HG03558 (cell line): ENCODE data around the gene RGL1.

ENCODE experiments used
- ATAC-seq: cut with Tn5 transposase; IDR thresholded peaks from one replicate; pipeline ENCODE4 v1.9.1; 2021; ENCODE audit warnings: moderate number of reproducible peaks; ENCODE audit not compliant: unreplicated experiment; ENCODE audit errors: extremely low read depth

Gene RGL1

DNA sequence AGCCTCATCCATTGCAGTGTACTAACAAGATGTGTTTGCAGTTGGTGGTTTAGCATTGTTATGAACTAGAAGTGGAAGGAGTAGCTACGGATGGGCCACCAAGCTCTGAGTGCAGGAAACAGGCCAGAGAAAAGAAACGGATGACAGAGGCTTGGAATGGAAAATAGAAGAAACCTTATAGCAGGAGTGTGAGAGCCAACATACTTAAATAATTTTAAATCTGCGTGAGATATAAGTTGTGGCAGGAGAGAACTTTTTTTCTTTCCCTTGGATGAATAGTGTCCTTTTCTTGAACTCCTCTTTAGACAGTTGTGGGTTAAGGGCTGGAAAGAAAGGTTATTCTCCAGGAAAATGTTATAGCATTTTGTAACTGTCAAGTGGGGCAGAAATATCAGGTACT is 54.2 kb downstream of the RGL1 start:
- no peak for ATAC-seq

DNA sequence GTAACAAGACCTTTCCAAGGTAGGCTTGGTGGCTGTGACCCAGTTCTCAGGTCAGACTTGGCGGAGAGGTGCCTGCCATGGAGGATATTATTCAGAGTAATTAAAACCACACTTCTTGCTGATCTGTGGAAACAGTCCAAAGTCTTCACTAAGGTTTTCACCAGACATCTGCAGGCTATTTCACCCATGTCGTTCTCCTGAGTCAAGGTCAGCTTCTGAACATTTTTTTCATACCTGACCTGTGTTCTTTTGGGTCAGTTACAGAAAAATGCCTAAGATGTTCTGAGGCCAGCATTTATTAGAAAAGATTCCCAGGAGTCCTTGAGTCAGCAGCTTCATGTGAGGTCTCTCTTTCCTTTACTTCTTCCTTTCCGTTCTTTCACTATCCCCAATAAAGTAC is 54.9 kb downstream of the RGL1 start:
- no peak for ATAC-seq

GRCh38 chr1:183862967-183863366 is 58.0 kb downstream of the RGL1 start:
- no peak for ATAC-seq

DNA sequence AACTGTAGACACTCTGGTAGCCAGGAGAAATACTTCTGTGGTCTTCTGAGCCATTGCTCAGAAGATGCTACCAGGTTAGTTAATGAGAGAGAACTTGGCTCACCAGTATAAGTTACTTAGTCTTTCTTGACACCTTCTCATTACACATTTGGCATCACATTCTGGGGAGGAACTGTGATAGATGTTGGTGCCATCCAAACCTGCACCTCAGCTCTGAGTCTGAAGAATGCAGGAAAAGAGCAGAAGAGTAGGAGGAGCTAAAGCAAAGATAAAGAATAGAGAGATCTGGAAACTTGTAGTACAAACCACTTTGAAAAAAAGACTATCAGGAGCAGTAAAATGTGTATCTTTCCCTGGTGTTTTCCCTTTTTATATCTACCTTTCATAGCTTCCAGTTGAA is 58.9 kb downstream of the RGL1 start:
- no peak for ATAC-seq

DNA sequence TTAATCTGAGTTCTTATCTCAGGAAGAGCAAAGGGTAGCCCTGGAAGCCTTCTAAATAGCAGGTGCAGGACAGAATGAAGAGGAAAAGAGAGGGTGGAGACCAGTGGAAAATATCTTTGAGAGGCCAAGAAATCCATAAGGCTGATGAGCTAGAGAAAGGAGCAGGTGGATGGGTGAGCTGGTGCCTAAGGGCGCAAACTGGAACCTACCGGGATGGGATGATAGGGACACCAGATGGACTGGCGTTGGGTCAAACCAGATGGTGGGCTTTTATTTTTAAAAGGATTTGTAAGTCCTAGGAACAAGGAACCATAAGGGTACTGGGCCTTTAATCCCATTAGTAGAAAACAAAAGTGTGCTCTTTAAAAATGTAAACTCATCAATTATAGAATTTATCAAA is 59.7 kb downstream of the RGL1 start:
- ATAC-seq = no peak

DNA sequence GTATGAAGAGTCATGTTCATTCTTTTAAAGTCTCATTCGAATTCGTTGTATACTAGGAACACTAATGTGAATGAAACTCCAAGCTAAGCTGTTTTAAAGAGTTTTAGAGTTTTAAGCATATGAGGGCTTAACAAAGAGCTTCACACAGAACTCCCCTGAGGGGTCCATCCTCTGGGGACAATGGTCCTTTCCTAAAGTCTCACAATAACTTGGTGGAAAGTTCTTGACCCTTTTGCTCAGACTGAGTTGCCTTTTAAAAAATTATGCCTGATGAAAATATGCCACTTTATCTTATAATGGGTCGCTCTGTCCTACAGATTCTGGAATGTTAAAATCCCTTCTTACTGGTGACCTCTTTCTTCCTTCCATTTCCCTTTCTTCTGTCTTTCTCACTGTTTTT is 64.3 kb downstream of the RGL1 start:
- ATAC-seq = no peak

- no peak for ATAC-seq
Observed at GRCh38 chr1:183869664-183870063, 64.7 kb downstream of the RGL1 start.

DNA sequence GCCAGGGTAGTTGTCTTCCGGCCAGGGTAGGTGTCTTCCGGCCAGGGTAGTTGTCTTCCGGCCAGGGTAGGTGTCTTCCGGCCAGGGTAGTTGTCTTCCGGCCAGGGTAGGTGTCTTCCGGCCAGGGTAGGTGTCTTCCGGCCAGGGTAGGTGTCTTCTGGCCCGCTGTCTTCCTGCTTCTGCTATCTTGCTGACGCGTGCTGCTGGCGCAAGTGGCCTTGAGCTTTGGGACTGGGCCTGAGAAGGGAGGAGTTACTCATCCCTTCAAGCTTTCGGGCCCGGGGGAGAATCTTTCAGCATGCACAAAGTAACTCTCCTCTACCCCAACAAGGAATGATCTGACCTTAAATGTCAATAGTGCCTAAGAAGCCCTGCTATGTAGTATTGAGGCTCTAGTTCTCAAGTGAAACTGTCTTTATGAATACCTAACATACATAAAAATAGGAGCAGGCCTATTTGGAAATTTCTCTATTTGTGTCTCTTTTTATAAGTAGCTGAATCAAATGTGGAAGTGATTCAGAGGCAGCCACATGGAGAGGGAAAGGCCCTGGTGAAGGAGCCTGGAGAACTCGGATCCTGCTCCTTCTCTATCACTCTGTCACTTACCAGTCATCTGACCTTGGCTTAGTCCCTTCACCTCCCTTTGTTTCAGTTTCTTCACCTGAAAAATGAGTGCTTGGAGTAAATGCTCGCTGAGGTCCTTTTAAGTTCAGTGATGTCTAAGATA is 65.6 kb downstream of the RGL1 start:
- ATAC-seq = no peak

DNA sequence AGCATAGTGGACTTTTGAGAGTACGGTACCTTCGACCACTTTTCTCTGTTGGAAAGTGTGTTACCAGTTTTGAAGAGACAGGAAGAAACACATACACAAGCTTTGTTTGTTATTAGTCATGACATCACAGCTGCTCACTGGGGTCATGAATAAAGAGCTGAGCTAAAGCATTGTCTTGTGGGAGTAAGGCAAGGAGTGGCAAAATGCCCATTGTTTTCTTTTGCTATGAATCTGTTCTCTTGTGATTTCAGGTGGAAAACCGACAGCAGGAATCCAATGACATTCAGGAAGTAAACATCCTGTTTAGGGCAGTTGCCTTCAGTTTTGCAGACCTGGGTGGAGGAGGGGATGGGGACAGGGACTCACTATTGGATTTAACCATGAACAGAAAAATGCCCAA is 66.2 kb downstream of the RGL1 start:
- ATAC-seq = no peak

GRCh38 chr1:183871601-183872000 is 66.7 kb downstream of the RGL1 start:
- ATAC-seq = no peak

DNA sequence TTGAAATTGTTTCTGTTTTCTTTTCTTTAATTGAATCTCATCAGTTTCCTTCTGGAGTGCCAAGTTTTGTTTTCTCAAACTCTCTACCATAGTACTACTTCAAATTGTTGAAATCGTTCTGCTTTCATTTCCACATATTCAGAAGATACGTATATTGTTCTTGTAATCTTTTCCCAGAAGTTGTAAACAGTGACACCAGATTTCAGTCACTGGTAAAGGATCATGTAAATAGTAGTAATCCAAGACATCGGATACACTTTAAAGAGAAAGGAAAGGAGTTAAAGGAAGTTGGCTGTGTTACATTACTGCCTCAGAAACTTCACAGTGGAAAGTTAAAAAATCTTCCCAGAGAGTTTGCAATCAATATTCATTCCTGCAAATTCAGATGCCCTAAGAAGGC is 67.5 kb downstream of the RGL1 start:
- ATAC-seq = no peak

GRCh38 chr1:183873642-183874041 is 68.7 kb downstream of the RGL1 start:
- no peak for ATAC-seq

GRCh38 chr1:183876309-183876708 is 71.4 kb downstream of the RGL1 start:
- no peak for ATAC-seq

- no peak for ATAC-seq
Observed at GRCh38 chr1:183877053-183877720, 72.3 kb downstream of the RGL1 start.

DNA sequence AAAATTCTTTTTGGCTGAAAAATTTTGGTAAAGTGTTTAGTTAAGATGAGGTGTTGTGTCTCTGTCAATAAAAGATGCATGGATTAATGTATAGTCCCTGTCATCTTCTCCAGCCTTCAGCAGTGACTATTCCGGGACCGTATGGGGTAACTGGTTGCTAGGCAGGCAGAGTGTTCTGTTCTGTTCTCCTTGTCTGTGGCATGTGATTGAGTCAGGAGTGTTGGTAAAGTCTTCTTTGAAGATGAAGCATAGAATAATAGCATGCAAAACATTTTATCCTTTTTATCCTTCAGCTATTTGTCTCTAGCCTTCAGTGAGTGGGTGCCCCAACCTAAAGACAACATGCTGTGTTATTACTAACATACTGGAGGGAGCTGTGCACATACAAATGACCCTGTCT is 74.6 kb downstream of the RGL1 start:
- no peak for ATAC-seq

DNA sequence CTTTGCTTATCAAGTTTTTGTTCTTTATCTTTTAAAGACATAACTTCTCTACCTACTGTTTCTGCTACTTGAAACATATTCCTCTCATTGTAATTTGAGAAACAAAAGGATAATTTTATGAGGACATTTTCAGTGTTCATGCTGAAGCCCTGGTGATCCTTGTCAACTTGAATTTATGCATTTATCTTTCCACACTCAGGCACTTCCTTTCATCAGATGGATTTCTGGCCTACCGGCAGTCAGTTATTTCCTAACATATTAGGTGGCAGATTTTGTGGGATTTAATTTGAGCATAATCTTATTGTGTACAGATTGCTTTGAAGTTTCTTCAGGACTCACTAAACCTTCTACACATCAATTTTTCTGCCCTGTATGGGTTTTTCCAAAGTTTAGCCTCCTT is 75.0 kb downstream of the RGL1 start:
- no peak for ATAC-seq

DNA sequence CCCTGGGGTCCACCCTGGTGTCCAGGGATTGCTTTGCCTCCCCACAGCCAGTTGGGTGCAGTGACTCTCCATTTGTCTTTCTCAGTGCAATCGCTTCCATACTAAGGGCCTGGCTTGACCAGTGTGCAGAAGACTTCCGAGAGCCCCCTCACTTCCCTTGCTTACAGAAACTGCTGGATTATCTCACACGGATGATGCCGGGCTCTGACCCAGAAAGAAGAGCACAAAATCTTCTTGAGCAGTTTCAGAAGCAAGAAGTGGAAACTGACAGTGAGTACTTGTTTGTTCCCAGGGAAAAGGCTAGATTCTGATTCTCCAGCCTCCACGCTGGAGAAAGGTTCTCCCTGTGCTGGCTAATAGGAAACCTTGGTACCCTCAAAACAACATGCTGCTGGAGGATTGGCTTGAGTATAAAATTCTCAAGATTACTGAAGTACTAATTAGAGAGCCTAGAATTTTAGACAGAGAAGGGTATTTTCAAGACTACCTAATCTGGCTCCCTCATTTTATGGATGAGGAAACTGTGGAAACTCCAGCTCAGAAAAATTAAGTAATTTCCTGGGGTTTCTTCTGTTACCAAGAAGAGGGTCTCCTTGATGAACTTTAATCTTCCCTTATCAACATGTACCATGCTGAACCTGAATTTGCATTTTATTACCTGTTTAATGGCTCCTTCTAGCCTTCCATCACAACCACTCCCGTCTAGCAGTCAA is 75.8 kb downstream of the RGL1 start:
- ATAC-seq = no peak

- no peak for ATAC-seq
Observed at GRCh38 chr1:183881387-183882131, 76.6 kb downstream of the RGL1 start.

DNA sequence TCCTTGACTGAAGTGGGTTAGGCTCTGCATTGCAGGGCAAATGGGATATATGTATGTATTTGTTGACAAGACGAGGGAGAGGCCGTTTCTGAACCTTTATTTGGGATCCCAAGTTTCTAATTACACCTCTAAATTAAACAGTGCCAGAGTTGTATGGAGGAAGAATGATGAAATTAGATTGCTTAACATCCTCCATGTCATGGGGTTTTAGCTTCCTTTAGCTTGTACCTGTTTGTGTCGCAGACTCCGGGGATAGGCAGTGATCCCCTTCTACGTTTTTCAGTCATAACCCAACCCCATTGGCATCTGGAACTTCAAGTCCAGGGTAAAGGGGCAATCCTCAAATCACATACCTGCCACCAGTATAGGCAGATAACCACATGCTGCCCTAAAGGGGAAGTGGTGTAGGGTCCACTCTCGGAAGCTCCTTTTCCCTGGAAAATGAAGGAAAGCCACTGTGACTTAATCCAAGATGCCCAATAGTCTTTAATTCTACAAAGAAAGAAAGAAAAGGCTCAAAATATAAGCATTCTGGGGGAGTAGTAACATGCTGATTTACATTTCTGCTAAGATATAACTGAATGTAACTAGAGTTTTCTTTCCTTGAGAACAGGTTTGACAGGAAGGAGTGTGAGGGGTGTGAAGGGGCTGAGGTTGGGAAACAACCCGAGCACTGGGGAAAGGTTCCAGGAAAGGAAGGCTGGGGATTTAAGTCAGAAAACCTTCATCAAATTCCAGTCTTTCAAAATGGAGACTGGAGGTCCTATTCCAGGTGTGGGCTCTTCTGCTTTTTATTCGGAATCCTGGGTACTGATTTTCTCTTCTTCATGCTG is 77.6 kb downstream of the RGL1 start:
- no peak for ATAC-seq

DNA sequence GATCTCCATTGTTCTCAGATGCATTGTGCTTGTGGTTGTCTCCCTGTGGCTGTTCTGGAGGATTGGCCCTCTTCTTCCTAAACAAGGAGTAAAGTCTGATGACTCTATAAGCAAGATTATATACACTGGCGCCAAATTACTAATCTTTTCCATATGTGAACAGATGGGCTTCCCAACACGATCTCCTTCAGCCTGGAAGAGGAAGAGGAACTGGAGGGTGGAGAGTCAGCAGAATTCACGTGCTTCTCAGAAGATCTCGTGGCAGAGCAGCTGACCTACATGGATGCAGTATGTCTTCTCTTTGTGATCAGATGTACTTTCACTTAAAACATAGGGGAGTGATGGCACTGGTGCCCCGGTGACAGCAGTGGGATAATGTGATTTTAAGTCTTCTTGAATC is 78.7 kb downstream of the RGL1 start:
- no peak for ATAC-seq
